D721Med (cell line): ENCODE results near the gene MCU.

ENCODE experiments used
- DNase-seq: peaks from one replicate; pipeline ENCODE4 v3.0.0; 2011; ENCODE audit warnings: low spot score; ENCODE audit not compliant: insufficient read length
- FAIRE-seq: peaks from 2 replicates; lab custom pipeline; 2011; peaks lifted over from hg19 to GRCh38; lab: Jason Lieb, UNC
- TF ChIP-seq, protein P1 (sequence below): IDR thresholded peaks from 2 replicates; pipeline ENCODE4 v1.5.1; 2012; ENCODE audit warnings: mild to moderate bottlenecking, control low read depth; ENCODE audit not compliant: insufficient read depth; ENCODE audit errors: missing control alignments

The MCU gene

DNA sequence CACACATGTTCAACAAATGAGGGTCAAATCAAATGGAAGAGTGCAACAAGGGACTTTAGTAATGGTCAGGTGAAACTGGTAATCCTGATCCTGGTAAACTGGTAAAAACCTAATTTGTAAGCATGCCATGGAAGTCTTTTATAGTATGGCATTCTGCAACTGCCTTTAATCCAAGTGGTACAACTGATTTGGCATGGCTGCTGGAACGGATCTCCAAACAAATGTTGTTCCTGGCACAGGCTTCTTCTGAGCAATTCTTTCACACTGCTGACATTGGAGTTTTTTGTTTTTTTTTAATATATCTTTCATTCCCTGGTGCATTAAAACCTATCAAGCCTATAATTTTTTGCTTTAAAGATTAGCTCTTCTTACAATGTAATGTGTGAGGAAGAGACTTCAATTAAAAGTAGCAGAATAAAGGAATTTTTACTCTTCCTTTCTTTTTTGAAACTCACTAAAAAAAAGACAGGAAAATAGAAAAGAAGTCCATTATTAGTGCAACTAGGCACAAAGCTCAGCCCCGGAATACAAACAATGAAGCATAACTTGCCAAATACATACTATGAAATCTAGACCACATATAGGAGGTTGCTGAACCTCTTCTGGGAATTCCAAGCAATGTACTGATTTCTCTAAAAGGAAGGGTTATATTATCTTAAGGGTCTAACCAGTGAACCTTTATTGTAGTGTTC lies 122.3 kb downstream of the MCU start:
- DNase-seq (no peak), FAIRE-seq (no peak)
- TF ChIP-seq, protein P1, sequence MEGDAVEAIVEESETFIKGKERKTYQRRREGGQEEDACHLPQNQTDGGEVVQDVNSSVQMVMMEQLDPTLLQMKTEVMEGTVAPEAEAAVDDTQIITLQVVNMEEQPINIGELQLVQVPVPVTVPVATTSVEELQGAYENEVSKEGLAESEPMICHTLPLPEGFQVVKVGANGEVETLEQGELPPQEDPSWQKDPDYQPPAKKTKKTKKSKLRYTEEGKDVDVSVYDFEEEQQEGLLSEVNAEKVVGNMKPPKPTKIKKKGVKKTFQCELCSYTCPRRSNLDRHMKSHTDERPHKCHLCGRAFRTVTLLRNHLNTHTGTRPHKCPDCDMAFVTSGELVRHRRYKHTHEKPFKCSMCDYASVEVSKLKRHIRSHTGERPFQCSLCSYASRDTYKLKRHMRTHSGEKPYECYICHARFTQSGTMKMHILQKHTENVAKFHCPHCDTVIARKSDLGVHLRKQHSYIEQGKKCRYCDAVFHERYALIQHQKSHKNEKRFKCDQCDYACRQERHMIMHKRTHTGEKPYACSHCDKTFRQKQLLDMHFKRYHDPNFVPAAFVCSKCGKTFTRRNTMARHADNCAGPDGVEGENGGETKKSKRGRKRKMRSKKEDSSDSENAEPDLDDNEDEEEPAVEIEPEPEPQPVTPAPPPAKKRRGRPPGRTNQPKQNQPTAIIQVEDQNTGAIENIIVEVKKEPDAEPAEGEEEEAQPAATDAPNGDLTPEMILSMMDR = no peak

DNA sequence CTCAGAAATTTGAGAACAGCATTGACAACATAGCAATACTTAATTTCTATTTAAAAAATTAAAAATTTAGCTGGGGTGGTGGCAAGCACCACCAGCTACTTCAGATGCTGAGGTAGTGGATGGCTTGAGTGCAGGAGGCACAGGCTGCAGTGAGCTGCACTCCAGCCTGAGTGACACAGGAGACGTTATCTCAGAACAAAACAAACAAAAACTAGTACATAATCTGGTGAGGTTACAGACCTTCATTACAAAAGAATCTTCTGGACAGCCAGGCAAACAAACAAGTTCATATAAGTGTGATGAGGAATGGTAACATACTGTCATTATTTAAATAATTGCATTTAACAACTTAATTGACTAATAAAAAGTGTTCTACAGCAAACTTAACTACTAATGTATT lies 124.6 kb downstream of the MCU start:
- DNase-seq (no peak), FAIRE-seq (no peak)
- TF ChIP-seq, protein P1 = no peak

DNA sequence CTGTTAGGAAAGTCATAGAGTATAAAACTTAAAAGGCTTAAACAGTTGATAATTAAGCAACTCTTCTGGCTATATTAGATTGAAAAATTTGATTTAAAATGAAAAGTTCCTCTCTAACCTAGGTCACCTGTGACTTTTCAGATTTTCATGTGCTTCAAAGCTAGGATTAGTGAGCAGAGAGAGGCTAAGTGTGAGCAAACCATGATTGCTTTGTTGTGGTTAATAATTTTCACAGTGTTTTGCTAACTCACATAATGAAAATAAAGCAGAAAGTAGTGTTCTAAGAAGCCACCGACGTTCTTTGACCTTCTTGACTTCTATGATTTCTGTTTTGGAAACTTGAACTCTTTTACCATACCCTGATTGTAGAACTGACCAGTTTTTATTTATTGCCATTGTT lies 126.1 kb downstream of the MCU start:
- DNase-seq (no peak), FAIRE-seq (no peak)
- TF ChIP-seq, protein P1 = no peak

DNA sequence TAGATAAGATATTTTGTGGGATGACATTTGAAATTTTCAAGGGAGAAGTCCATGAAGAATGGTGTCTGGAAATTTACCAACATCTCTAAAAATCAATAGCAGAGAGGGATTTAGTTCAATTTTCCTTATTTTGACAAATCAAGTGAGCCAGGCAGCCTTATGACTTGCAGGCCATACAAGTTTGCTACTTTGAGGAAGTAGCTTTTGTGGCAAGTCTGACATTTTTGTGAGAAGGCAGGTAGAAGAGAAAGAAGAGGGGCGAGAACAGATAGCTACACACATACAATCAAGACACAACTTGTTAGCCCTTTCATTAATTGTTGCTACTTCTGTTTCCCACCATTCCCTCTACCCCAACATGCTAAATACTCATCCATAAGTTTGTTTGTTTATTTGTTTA lies 127.1 kb downstream of the MCU start:
- FAIRE-seq = no peak
- TF ChIP-seq, protein P1 = no peak
- no peak for DNase-seq

DNA sequence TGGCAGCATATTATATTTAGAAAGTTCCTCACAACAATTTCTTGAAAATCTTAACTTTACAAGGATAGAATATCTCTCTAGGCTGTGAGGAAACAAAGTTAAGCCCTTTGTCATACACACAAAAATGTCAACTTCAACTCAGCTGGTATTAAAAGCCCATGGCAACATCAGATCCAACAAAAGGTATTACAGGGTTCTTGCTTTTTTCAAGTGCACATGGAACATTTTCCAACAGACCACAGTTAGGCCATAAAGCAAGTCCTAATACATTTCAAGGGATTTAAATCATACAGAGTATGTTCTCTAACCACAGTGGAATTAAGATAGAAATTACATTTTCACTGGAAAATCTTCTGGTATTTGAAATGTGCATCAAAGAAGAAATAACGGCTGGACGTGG lies 129.7 kb downstream of the MCU start:
- no peak for FAIRE-seq
- TF ChIP-seq, protein P1 = no peak
- DNase-seq = no peak

DNA sequence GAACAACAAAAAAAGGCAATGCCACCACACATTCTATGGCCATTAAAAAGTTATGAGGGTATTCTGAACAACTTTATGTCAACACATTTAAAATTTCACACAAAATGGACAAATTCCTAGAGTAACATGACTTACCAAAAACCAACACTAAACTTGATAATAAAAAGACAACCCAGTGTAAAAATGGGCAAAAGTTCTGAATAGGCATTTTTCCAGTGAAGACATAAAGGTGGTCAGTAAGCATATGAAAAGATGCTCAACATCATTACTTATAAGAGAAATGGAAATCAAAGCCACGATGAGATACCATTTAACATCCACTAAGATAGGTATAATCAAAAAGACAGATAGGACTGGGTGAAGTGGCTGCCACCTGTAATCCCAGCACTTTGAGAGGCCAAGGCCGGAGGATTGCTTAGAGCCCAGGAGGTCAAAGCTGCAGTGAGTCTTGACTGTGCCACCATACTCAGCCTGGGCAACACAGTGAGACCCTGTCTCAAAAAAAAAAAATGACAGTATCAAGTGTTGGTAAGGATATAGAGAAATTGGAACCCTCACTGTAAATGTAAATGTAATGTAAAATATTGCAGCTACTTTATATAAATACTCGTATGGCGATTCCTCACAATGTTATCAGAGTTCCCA lies 130.5 kb downstream of the MCU start:
- DNase-seq (no peak), FAIRE-seq (no peak)
- TF ChIP-seq, protein P1 = no peak

DNA sequence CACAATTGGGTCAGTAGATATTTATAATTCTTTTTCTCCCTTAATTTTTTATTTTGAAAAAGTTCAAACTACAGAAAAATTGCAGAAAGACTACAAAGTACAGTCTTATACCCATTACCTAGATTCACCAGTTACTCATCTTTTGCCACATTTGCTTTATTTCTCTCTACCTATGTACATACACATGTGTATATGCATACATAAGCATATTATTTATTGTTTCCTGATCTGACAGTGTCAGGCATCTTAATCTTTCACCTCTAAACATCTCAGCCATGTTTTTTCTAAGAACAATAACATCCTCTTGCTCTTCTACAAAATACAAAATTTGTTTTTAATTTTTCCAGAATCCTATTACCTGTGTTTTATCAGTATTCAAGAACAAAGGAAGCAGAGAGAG lies 133.2 kb downstream of the MCU start:
- FAIRE-seq = no peak
- TF ChIP-seq, protein P1 = no peak
- no peak for DNase-seq
